ENCODE data around the gene SLC22A16.
"Not testable (repeated sequence)": the region's sequence is repeated elsewhere in the genome, so short reads cannot be mapped to it uniquely, and the experiment has no call there.

The SLC22A16 gene

DNA sequence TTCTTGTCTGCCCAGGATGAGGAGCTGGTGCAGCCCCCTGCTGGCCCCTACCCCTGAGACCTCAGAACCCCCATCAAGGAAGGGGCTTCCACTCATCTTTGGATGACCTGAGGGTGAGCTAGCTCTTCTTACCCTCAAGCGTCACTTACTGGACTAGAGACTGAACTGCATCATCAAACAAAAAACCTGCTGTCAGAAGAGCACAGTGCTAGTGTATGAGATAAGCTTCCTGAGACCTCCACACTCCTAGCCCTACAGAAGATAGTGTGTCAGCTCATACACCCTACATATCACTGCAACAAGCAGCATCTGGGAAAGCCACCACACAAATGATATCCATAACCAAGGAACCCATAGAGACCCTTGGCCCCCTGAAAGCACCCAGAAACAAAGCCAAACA, 15.0 kb downstream of the SLC22A16 start:
- DNase-seq (ENCODE audit: low spot score) = no peak
- no peak for TF ChIP-seq CTCF (IDR thresholded peaks at IDR 0.05; ENCODE audit: extremely low read depth, missing control alignments)

- TF ChIP-seq CTCF (IDR thresholded peaks at IDR 0.05; ENCODE audit: extremely low read depth, missing control alignments) = no peak
- no peak for DNase-seq (ENCODE audit: low spot score)
Measured at GRCh38 chr6:110459137-110459536, 17.3 kb downstream of the SLC22A16 start.

DNA sequence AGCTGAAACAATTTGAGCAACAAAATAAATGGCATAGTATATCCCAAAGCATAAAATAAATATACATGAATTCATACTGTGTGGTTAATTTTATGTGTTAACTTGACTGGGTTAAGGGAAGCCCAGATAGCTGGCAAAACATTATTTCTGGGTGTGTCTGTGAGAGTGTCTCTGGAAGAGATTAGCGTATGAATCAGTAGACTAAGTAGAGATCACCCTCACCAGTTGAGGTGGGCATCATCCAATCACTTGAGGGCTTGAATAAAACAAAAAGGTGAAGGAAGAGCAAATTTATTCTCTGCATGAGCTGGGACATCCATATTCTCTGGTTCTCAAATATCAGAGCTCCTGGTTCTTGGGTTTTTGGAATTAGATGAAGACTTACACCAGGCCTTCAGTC, 17.9 kb downstream of the SLC22A16 start:
- no peak for DNase-seq (ENCODE audit: low spot score)
- TF ChIP-seq CTCF (IDR thresholded peaks at IDR 0.05; ENCODE audit: extremely low read depth, missing control alignments) = no peak

- DNase-seq (ENCODE audit: low spot score) = not testable (repeated sequence)
- TF ChIP-seq CTCF (IDR thresholded peaks at IDR 0.05; ENCODE audit: extremely low read depth, missing control alignments) = peak; percentile 59
Measured at GRCh38 chr6:110457567-110458175, 18.7 kb downstream of the SLC22A16 start.

- no peak for DNase-seq (ENCODE audit: low spot score)
Measured at GRCh38 chr6:110456694-110457093, 19.7 kb downstream of the SLC22A16 start.

DNA sequence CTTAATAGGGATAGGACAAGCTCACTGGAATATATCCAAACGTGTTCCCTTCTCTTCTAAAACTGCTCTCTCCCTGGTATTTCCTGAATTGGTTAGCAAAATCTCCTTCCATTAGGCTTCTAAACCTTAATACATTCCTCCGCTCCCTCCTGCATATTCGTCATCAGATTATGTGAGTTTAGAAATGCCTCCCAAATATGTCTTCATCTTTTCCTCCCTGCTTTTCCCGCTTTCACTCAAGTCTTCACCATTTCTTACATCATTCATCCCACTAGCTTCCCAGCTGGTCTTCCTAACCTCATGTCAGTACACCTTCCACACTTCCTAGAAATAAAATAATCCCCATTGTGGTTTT, 26.9 kb downstream of the SLC22A16 start:
- no peak for TF ChIP-seq CTCF (IDR thresholded peaks at IDR 0.05; ENCODE audit: extremely low read depth, missing control alignments)
- DNase-seq (ENCODE audit: low spot score) = no peak

More at GRCh38 chr6:110456694-110457093, 19.7 kb downstream of the SLC22A16 start:
- TF ChIP-seq CTCF (IDR thresholded peaks at IDR 0.05; ENCODE audit: extremely low read depth, missing control alignments) = no peak

GRCh38 chr6:110448846-110449540, 27.4 kb downstream of the SLC22A16 start:
- DNase-seq (ENCODE audit: low spot score) = no peak
- no peak for TF ChIP-seq CTCF (IDR thresholded peaks at IDR 0.05; ENCODE audit: extremely low read depth, missing control alignments)

Measured in GM20000 (cell line).